HL-60 (cell line): Measurements from ENCODE around the gene LMTK2.

Source experiments
- DNase-seq, 2 experiments: peaks; one replicate each; pipeline ENCODE4 v3.0.0-alpha.2; 2010 to 2020; ENCODE audit warnings: low read depth in 1 of 2, low spot score in 1 of 2
- H3K27ac ChIP-seq: fragments of 250-450 bp; sonication (Bioruptor Pico); replicated peaks from 2 replicates; pipeline ENCODE4 v1.5.1; 2020; ENCODE audit warnings: mild to moderate bottlenecking, moderate library complexity
- H3K27me3 ChIP-seq: fragments of 250-450 bp; sonication (Bioruptor Pico); 2 replicates; pipeline ENCODE4 v1.5.1; 2021; ENCODE audit warnings: mild to moderate bottlenecking, moderate library complexity; ENCODE audit not compliant: insufficient read depth, poor library complexity, severe bottlenecking
- H3K4me3 ChIP-seq: replicated peaks from 2 replicates; pipeline ENCODE4 v1.5.1; 2011; ENCODE audit warnings: mild to moderate bottlenecking, control low read depth, low read length; ENCODE audit not compliant: insufficient read depth
- GABPA ChIP-seq: IDR thresholded peaks from 2 replicates; pipeline ENCODE4 v1.6.1; 2012; ENCODE audit warnings: low read depth
- POLR2AphosphoS5 ChIP-seq: IDR thresholded peaks from 2 replicates; pipeline ENCODE4 v1.6.1; 2012; ENCODE audit warnings: low read depth
- SPI1 ChIP-seq: IDR thresholded peaks from 2 replicates; pipeline ENCODE4 v1.6.1; 2012; ENCODE audit warnings: low read depth, mild to moderate bottlenecking, borderline replicate concordance
- TF ChIP-seq, protein P1 (sequence below): IDR thresholded peaks from 2 replicates; pipeline ENCODE4 v1.6.1; 2012; ENCODE audit warnings: low read depth; ENCODE audit not compliant: insufficient replicate concordance
- TF ChIP-seq, protein P2 (sequence below): IDR thresholded peaks from one replicate; pipeline ENCODE4 v1.5.1; 2011; ENCODE audit warnings: low read length, control low read depth, inconsistent platforms; ENCODE audit not compliant: insufficient read depth

Gene LMTK2

DNA sequence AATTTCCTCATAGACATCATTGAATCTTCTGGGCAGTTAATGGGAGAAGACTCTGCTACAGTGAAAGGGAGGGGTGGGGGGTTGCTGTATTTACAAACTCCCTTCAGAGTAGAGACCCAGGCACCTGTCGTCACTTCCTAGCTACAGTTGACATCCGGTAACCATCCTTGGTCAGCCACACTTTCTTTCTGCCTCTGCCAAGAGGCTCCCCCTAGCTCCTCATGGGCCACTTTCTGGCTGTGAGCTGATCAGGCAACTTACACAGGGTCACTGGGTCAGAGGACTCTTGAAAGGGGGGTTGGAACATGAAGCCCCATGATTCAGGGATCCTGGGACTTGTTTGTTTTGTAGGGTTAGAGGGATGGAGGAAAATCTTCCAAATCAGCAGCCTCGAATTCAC is 144.1 kb downstream of the LMTK2 start:
- TF ChIP-seq, protein P1, sequence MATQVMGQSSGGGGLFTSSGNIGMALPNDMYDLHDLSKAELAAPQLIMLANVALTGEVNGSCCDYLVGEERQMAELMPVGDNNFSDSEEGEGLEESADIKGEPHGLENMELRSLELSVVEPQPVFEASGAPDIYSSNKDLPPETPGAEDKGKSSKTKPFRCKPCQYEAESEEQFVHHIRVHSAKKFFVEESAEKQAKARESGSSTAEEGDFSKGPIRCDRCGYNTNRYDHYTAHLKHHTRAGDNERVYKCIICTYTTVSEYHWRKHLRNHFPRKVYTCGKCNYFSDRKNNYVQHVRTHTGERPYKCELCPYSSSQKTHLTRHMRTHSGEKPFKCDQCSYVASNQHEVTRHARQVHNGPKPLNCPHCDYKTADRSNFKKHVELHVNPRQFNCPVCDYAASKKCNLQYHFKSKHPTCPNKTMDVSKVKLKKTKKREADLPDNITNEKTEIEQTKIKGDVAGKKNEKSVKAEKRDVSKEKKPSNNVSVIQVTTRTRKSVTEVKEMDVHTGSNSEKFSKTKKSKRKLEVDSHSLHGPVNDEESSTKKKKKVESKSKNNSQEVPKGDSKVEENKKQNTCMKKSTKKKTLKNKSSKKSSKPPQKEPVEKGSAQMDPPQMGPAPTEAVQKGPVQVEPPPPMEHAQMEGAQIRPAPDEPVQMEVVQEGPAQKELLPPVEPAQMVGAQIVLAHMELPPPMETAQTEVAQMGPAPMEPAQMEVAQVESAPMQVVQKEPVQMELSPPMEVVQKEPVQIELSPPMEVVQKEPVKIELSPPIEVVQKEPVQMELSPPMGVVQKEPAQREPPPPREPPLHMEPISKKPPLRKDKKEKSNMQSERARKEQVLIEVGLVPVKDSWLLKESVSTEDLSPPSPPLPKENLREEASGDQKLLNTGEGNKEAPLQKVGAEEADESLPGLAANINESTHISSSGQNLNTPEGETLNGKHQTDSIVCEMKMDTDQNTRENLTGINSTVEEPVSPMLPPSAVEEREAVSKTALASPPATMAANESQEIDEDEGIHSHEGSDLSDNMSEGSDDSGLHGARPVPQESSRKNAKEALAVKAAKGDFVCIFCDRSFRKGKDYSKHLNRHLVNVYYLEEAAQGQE = no peak
- TF ChIP-seq SPI1 = no peak
- TF ChIP-seq, protein P2, sequence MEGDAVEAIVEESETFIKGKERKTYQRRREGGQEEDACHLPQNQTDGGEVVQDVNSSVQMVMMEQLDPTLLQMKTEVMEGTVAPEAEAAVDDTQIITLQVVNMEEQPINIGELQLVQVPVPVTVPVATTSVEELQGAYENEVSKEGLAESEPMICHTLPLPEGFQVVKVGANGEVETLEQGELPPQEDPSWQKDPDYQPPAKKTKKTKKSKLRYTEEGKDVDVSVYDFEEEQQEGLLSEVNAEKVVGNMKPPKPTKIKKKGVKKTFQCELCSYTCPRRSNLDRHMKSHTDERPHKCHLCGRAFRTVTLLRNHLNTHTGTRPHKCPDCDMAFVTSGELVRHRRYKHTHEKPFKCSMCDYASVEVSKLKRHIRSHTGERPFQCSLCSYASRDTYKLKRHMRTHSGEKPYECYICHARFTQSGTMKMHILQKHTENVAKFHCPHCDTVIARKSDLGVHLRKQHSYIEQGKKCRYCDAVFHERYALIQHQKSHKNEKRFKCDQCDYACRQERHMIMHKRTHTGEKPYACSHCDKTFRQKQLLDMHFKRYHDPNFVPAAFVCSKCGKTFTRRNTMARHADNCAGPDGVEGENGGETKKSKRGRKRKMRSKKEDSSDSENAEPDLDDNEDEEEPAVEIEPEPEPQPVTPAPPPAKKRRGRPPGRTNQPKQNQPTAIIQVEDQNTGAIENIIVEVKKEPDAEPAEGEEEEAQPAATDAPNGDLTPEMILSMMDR = no peak
- TF ChIP-seq POLR2AphosphoS5 = no peak
- Histone ChIP-seq H3K27me3 (no peaks in the 10 kb centered on the region), H3K4me3 (0 out of 2 replicates have a peak overlapping the region, but pooled peaks have one; percentile 2), H3K27ac (peak overlapping the region; percentile 31)
- peak in 1 of 2 experiments; percentile 26 for DNase-seq

DNA sequence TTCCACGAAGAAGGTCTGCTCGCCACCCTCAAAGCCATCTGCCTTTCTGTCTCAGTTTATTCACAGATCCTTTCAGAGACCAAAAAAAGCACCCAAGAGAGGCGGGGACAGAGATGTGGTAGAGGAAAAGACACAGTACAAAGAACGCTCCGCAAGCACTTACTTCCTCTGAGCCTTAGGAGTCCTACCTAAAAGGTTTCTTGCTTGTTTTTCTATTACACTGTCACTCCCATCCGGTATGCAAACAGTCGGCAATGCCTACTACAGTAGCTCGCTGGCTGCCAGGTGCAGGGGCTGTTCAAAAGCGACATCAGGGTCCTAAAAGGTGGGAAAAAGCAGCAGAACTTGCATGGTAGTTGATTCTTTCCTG is 144.6 kb downstream of the LMTK2 start:
- Histone ChIP-seq H3K4me3 (peak overlapping the region; percentile 99), H3K27ac (peak overlapping the region; percentile 31), H3K27me3 (no peaks in the 10 kb centered on the region)
- peak in 1 of 2 experiments; percentile 37 for DNase-seq
- TF ChIP-seq POLR2AphosphoS5 (no peak), GABPA (no peak)
- TF ChIP-seq, protein P1 = no peak

DNA sequence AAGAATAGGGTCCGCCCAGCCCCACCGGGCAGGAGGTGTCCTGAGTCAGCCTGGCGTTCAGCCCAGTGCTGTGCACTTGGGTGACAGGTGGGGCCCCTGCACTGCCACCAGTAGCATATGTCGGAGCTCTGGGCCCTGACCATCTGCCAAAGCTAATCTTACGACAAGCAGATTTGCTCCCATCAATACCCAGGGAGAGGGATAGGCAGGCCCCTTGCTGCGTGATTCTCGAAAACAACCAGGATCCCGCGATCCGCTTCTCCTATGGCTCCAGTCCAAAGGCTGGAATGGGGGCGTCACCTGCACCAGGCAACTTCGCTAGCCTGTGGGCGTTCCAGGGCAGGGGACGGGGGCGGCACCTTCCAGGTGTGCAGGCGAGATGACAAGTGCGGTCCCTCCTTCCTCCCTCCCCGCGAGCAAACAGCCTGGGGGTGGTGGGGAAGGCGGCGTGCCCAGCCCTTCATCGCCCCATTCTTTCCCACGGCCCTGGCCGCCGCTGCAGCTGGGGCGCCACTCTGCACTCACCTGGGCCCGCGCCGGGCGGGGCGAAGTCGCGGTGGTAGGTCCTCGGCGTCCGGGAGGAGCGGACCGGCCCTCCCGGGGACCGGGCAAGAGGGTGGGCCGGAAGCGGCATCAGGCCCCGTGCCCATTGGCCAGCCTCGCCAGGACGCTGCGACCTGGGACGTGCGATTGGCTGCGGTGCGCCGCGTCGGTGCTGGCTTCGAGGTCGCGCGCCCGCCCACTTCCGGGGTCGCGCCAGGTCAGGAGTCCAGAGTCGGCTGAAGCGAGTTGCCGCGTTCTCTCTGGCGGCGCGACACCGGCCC is 145.2 kb downstream of the LMTK2 start, which contains the start of gene TECPR1:
TSS of gene TECPR1 (minus strand) at position 632 of the 824 bp plus-strand sequence. CDS start 6,086 bp downstream, outside the sequence.
- TF ChIP-seq, protein P2 = no peak
- no peak for TF ChIP-seq SPI1
- peak; percentile 83 for TF ChIP-seq GABPA
- TF ChIP-seq POLR2AphosphoS5 = 0 out of 2 replicates have a peak, but pooled peaks have one; percentile 25
- TF ChIP-seq, protein P1 = no peak
- peak within 1 kb of the TSS; percentile 56 for H3K27ac ChIP-seq
- H3K4me3 ChIP-seq = peak within 1 kb of the TSS; percentile 99
- DNase-seq = peak; percentile 84 to 90
- H3K27me3 ChIP-seq = no peaks in the 10 kb centered on the region
